K562 (cell line): ENCODE results near the gene SLC12A3. TPM values are rescaled to one million over a fixed set of nuclear protein-coding genes. Genes with fewer than 3 reads are reported as not detected.

Source experiments
- CEBPG ChIP-seq, 3 experiments: fragments of 200-800 bp in 1 of 3; sonication (Bioruptor generic) in 1 of 3; sonication (generic) in 1 of 3; formaldehyde crosslinking in 1 of 3; IDR thresholded peaks in 2 of 3; conservative IDR thresholded peaks in 1 of 3; 2 replicates each; pipeline versions ENCODE4 v1.6.1 to v1.8.0; 2016 to 2022; ENCODE audit warnings: missing compliant biosample characterization in 2 of 3, missing genetic modification characterization in 2 of 3, mild to moderate bottlenecking in 1 of 3, missing genetic modification reagents in 1 of 3
- CREM ChIP-seq: IDR thresholded peaks from 2 replicates; pipeline ENCODE4 v1.6.1; 2014; ENCODE audit warnings: antibody characterized with exemption, low read depth
- EP400 ChIP-seq: fragments of 450-650 bp; IDR thresholded peaks from 2 replicates; pipeline ENCODE4 v1.6.1; 2017; ENCODE audit warnings: antibody characterized with exemption, mild to moderate bottlenecking, moderate library complexity
- ESRRA ChIP-seq: fragments of 450-650 bp; IDR thresholded peaks from 2 replicates; pipeline ENCODE4 v1.6.1; 2014; ENCODE audit warnings: low read depth, mild to moderate bottlenecking, moderate library complexity, borderline replicate concordance
- HBP1 ChIP-seq: fragments of 450-650 bp; formaldehyde crosslinking; IDR thresholded peaks from 2 replicates; pipeline ENCODE4 v1.4.0; 2022; ENCODE audit warnings: missing genetic modification characterization
- HCFC1 ChIP-seq: IDR thresholded peaks from 2 replicates; pipeline ENCODE4 v1.6.1; 2012; ENCODE audit warnings: low read depth, low read length, improper control_type of control experiment
- HDAC1 ChIP-seq, 2 experiments: fragments of 450-650 bp; IDR thresholded peaks; 2 replicates each; pipeline ENCODE4 v1.6.1; 2016 to 2017; ENCODE audit warnings: inconsistent platforms in 1 of 2, mild to moderate bottlenecking in 1 of 2, moderate library complexity in 1 of 2
- HMBOX1 ChIP-seq: sonication (generic); IDR thresholded peaks from 2 replicates; pipeline ENCODE4 v1.6.1; 2016
- ID3 ChIP-seq, 2 experiments: fragments of 250-450 bp in 1 of 2; fragments of 450-650 bp in 1 of 2; sonication (Bioruptor Pico) in 1 of 2; IDR thresholded peaks; 2 replicates each; pipeline versions ENCODE4 v1.6.1 to v1.8.0; 2016 to 2021; ENCODE audit warnings: mild to moderate bottlenecking in 2 of 2, moderate library complexity in 2 of 2, missing compliant biosample characterization in 1 of 2, missing genetic modification characterization in 1 of 2
- KDM1A ChIP-seq, 2 experiments: fragments of 450-650 bp; IDR thresholded peaks; 2 replicates each; pipeline ENCODE4 v1.6.1; 2016; ENCODE audit warnings: mild to moderate bottlenecking in 2 of 2
- MCM5 ChIP-seq: fragments of 450-650 bp; IDR thresholded peaks from 2 replicates; pipeline ENCODE4 v1.6.1; 2016; ENCODE audit warnings: low read depth
- NR2C1 ChIP-seq, 2 experiments: fragments of 450-650 bp; IDR thresholded peaks; 2 replicates each; pipeline ENCODE4 v1.6.1; 2017; ENCODE audit warnings: mild to moderate bottlenecking in 2 of 2, antibody characterized with exemption in 1 of 2, inconsistent platforms in 1 of 2, missing compliant biosample characterization in 1 of 2, missing genetic modification characterization in 1 of 2
- PCBP1 ChIP-seq: fragments of 200-400 bp; formaldehyde crosslinking; IDR thresholded peaks from 2 replicates; pipeline ENCODE4 v1.6.1; 2018; ENCODE audit warnings: mild to moderate bottlenecking, low read depth, low read length; ENCODE audit not compliant: poor library complexity, severe bottlenecking
- RAD51 ChIP-seq: fragments of 450-650 bp; IDR thresholded peaks from 2 replicates; pipeline ENCODE4 v1.7.1; 2016; ENCODE audit warnings: low read depth, mild to moderate bottlenecking, borderline replicate concordance
- RBM39 ChIP-seq: fragments of 200-400 bp; formaldehyde crosslinking; optimal IDR thresholded peaks from 2 replicates; pipeline ENCODE3; 2018; ENCODE audit warnings: low read depth, low read length
- SRF ChIP-seq, 2 experiments: fragments of 250-450, 450-650 bp in 1 of 2; sonication (Bioruptor Pico) in 1 of 2; sonication (generic) in 1 of 2; formaldehyde crosslinking; IDR thresholded peaks; 2 replicates each; pipeline versions ENCODE4 v1.5.0 to v1.5.1; 2020 to 2022; ENCODE audit warnings: mild to moderate bottlenecking in 1 of 2, missing genetic modification reagents in 1 of 2
- SUPT5H ChIP-seq: fragments of 450-650 bp; IDR thresholded peaks from 2 replicates; pipeline ENCODE4 v1.6.1; 2016
- TFAM ChIP-seq: fragments of 250-450 bp; sonication (Bioruptor Pico); conservative IDR thresholded peaks from 2 replicates; pipeline ENCODE4 v1.5.0; 2021; ENCODE audit warnings: mild to moderate bottlenecking, moderate library complexity
- ZBTB12 ChIP-seq: fragments of 250-450 bp; sonication (Bioruptor Pico); IDR thresholded peaks from 2 replicates; pipeline ENCODE4 v1.4.0; 2020
- ZBTB49 ChIP-seq: sonication (generic); formaldehyde crosslinking; IDR thresholded peaks from 2 replicates; pipeline ENCODE4 v1.8.0; 2022; ENCODE audit warnings: missing genetic modification reagents, mild to moderate bottlenecking, borderline replicate concordance
- polyA plus RNA-seq, 8 experiments: library from polyadenylated mRNA; depleted of rRNA in 4 of 8; stranded (reverse) in 5 of 8; unstranded in 3 of 8; fragments of >200 nt; fragmentation: Nextera tagmentation in 2 of 8; fragmentation: Illumina TruSeq in 1 of 8; extraction: Ambion mirVana in 2 of 8; extraction: Trizol in 1 of 8; gene quantifications; 2 replicates each; pipeline versions ENCODE4 v1.2.1 to v1.2.3, GENCODE V29; 2011 to 2014; ENCODE audit warnings: inconsistent platforms in 1 of 8, missing spikeins in 1 of 8
- total RNA-seq, 7 experiments: library from RNA; depleted of rRNA in 6 of 7; stranded (reverse); fragments of >200 nt in 6 of 7; fragmentation: Illumina TruSeq in 2 of 7; extraction: Trizol in 2 of 7; gene quantifications; 2 replicates each; pipeline versions ENCODE4 v1.2.1 to v1.2.3, GENCODE V29; 2011 to 2021; ENCODE audit warnings: low replicate concordance in 1 of 7

SLC12A3 gene
- total and polyA plus RNA-seq, 9 of the 15 experiments (the other 6 are each of a cell fraction or from before 2014, with no cell fraction given) = not detected

- no peak for TF ChIP-seq RBM39
- TF ChIP-seq EP400 = peak; percentile 100
- no peak for TF ChIP-seq ID3 (CRISPR knock-in tag; IDR thresholded peaks at IDR 0.05)
- no peak for TF ChIP-seq ID3 (tag; IDR thresholded peaks at IDR 0.05)
- TF ChIP-seq CREM = peak; percentile 96
- no peak for TF ChIP-seq TFAM (CRISPR knock-in tag)
- TF ChIP-seq SUPT5H = peak; percentile 91
- TF ChIP-seq HDAC1 (IDR thresholded peaks at IDR 0.05) = no peak; a peak in 2 of 4 replicates
- peak; percentile 60 for TF ChIP-seq HCFC1
- peak; percentile 66 for TF ChIP-seq ZBTB12 (CRISPR knock-in tag)
- TF ChIP-seq KDM1A (IDR thresholded peaks at IDR 0.05) = peak; percentile 46 to 50; a peak in 3 of 4 replicates
- TF ChIP-seq ZBTB49 (CRISPR knock-in tag) = 0 out of 2 replicates have a peak, but pooled peaks have one; percentile 12
- peak; percentile 47; the same call in 1 of the 2 replicates for TF ChIP-seq ESRRA
- peak; percentile 100 for TF ChIP-seq CEBPG (CRISPR knock-in tag; IDR thresholded peaks at IDR 0.05)
- peak; percentile 97 to 98 for TF ChIP-seq CEBPG (tag; conservative IDR thresholded peaks at IDR 0.05 in 1 of 2, IDR thresholded peaks at IDR 0.05 in 1 of 2)
- TF ChIP-seq NR2C1 (IDR thresholded peaks at IDR 0.05) = no peak
- 0 out of 2 replicates have a peak, but pooled peaks have one; percentile 6 for TF ChIP-seq NR2C1 (tag; IDR thresholded peaks at IDR 0.05)
- TF ChIP-seq PCBP1 = peak; percentile 98
- no peak for TF ChIP-seq HBP1 (CRISPR knock-in tag)
- peak; percentile 87 for TF ChIP-seq RAD51
- TF ChIP-seq MCM5 = no peak
- no peak for TF ChIP-seq HMBOX1
- TF ChIP-seq SRF (CRISPR knock-in tag; IDR thresholded peaks at IDR 0.05) = peak in 1 of 2 experiments; percentile 80; a peak in 2 of 4 replicates
Measured at GRCh38 chr16:56931892-56932720, 67.1 kb downstream of the SLC12A3 start, which contains the start of gene HERPUD1 (continued).
